ENCODE results near the gene NUDT14.

Gene NUDT14

GRCh38 chr14:105155681-105156413 is 25.3 kb downstream of the NUDT14 start:
- no peak for DNase-seq

DNA sequence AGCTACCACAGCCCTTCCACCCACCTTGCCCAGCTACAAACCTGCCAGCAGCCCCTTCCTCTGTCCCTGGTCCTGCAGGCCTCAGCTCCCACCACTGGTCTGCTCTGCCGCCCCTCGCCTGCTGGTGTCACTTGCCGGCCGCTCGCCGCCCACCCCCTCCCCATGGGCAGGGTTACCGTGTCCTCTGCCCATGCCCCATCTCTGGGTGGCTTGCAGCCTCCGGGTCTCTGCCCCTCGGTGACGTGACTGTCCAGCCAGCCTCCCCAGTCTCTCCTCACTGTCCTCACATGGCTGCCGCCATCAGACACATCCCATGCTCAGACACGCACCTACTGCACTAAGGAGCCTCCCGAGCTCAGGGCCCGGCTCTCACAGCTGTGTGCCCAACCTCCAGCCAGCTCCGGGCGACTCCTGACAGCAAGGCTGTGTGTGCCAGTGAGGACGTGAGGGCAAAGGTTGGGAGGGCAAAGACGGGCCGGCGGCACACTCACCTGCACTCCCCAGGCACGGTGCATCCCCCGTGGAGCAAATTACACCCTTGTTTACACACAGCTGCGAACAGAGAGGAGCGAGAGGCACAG is 26.0 kb downstream of the NUDT14 start:
- no peak for DNase-seq

GRCh38 chr14:105154476-105154871 is 26.6 kb downstream of the NUDT14 start:
- no peak for DNase-seq

DNA sequence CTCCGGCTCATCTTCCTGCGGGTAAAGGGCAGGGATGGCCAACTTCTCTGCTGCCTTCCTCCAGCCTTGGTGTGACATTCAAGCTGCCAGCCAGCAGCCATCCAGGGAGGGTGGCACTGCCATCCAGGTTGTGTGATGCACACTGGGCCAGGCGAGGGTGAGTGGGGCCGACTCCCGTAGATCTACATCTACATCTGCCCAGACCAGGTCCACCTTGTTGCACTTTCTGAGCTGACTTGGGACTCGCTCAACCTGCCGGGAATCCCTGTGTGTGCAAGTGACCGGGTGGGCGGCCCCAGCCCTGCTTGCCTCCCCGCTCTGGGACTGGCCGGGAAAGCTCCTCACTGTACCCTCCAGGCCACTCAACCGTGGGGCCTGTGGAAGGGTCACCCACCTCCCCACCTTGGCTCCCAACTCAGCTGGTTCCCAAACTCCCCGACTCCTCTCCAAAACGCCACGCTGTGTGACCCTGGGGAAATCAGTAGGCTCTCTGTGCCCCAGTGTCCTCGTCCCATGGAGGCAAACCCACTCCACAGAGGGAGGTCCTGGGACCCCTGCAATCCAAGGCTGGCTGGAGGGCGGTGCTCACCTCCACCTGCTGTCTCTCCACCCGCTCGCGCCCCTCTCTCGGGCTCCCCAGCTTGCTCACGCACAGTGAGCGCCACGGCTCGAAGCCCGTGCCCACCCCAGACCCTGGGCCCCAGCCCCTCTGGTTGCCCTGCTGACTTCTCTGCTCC is 27.2 kb downstream of the NUDT14 start:
- DNase-seq: no peak

GRCh38 chr14:105153331-105153731 is 27.8 kb downstream of the NUDT14 start:
- no peak for DNase-seq

GRCh38 chr14:105152794-105153241 is 28.3 kb downstream of the NUDT14 start:
- no peak for DNase-seq

DNA sequence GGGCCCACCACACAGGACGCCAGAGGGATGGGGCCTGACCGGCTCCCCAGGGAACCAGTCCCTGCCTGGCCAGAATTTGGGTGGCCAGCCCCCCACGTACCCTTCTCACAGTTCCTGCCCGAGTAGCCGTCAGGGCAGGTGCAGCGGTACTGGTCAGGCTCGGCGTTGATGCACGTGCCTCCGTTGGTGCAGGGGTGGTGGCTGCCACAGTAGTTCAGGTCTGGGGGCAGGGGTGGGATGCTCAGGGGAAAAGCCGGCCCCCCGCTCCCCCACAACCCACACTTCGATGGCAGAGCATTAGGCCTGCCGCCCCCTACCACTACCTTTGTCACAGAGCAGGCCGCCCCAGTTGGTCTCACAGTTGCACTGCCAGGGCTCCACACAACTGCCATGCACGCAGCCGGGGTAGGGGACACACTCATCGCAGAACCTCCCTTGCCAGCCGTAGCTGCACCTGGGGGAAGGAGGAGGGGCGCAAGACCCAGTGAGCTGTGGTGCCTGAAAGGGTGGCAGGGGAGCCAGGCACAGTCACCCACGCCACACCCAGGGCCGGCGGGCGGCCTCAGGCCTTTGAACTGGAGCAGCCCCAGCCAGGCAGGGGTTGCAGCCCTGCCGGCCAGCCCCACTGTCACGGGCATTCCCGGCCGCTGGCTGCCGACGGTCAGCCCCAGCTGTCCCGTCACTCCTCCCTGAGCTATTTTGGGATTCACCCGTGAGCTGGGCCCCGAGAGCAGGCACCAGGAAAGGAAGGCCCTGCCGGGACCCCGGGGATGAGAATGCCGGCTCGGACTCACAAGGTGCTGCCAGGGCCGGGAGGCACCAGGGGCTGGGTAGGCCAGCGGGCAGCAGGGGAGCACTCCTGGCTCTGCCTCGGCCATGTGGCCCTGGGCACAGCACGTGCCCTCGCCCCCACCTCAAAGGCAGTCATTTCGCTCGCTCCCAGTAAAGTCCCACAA is 29.0 kb downstream of the NUDT14 start:
- DNase-seq: no peak

GRCh38 chr14:105151084-105151837 is 29.9 kb downstream of the NUDT14 start:
- DNase-seq: no peak

DNA sequence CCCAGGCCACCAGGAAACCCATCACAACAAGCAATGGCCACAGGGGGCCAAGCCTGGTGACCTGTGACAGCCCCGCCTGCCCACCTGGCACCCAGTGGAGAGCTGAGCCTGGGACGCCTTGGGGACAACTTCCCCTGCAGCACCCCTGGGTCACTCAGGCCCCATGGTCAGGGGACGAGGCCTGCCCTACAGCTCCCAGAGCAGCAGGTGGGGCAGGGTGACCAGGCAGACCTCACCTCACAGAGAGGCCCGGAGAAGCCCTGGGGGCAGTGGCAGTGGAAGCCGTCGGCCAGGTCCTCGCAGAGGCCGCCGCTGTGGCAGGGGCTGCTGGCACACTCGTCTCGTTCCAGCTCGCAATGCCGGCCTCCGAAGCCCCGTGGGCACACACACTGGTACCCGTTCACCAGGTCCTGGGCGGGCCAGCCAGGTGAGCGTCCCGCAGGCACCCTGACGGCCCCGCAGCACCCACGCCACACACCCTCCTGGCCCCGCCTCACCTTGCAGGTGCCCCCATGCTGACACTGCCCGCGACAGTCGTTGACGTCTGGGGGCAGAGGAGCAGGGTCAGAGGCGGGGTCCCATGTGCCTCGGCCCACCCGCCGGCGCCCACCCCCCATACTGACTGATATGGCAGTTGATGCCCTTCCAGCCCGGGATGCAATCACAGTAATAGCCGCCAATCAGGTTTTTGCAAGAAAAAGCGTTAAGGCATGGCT is 30.6 kb downstream of the NUDT14 start:
- no peak for DNase-seq

DNA sequence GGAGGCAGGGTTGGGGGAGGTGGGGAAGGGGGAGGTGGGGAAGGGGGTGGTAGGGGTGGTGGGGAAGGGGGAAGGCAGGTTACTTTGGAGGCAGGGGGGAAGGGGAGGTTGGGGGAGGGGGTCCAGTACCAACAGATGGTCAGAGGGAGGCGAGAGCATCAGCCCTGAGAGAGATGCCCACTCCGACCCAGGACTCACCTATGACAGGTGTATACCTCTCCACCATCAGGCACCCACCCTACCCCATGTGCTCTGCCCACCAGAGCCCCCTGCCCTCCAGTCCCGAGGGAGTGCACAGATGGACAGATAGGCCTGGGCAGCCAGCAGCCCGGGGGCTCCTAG is 31.1 kb downstream of the NUDT14 start:
- no peak for DNase-seq

DNA sequence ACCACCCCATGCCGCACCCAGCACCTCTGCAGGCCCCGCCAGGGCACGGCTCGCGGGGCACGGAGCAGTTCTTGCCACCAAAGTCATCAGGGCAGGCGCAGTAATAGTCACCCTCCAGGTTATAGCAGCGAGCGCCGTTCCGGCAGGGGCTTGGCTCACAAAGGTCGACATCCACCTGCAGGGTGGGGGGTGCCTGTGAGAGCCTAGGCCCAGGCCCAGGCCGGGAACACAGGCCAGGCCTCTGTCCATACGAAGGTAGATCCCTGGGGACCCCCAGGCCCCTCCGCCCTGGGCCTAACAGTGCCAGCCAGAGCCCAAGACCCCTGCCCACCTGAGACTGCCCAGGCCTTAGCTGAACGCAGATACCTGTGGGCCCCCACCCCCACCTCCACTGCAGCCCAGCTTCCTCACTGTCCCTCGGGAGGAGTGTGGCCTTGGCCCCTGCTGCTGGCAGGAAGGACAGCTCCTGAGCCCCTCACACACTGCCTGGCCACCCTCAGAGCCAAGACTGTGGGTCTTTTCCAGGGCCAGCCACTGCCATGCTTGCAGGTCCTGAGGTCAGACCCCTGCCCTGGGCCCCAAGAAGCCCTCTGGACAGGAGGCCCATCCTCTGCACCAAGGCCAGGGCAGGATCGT is 31.8 kb downstream of the NUDT14 start:
- no peak for DNase-seq

- no peak for DNase-seq
Measured at GRCh38 chr14:105148604-105149145, 32.4 kb downstream of the NUDT14 start.

DNA sequence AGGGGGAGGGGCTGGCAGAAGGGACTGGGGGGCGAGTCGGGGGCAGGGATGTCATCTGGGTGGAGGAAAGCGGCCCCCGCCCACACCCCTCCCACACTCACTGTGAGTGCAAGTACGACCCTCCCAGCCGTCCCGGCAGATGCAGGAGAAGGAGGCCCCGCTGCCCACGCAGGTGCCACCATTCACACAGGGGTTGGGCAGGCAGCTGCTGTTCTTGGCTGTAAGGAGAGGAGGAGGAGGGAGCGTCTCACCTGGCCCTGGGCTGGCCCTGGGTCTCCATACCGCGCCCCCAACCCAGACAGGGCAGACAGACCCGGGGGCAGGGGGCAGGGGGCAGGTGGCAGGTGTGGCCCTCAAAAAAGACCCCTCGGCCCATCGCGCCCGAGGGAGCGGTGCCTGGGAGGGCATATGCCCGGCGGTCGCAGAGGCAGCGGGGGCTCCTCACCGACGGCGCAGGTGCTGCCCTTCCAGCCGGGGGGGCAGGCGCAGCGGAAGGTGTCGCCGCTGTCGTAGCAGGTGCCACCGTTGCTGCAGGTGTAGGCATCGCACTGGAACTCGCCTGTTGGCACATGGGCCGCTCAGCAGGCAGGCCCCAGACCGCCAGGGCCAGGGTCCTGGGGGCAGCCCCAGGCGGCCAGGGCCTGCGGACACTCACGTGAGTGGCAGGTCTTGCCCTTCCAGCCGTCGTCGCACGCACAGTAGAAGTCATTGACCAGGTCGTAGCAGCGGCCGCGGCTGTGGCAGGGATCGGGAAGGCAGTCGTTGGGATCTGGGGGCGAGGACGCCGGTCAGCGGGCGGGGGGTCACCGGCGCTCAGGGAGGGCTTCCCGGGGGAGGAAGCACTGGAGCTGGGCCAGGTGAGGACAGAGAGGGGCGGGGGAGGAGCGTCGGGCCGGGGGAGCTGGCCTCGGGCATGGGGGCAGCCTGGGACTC is 33.2 kb downstream of the NUDT14 start:
- DNase-seq: no peak

DNA sequence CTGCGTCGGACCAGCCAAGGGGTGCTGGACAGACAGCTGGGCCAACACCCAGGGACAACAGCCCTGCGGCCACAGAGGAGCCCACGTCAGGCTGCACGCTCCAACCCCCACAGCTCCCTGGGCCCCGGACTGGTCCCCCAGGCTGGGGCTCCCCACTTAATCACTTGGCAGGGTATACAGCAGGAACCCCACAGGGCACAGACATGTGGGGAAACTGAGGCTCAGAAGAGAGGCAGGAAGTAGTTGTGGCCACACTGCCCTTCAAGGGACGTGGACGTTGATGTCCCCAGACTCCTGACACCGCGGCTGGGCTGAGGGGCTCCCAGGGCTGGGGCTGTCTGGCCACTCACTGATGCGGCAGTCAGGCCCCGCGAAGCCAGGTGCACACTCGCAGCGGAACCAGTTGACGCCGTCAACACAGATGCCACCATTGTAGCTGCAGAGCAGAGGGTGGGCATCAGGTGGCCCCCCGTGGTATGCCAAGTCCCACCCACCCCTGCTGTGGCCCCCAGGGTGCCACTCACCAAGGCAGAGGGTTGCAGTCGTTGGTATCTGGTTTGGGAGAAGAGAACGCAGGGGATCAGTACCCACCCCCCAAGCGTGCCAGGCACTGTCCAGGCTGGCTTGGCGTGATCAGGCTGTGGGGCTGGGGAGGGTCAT is 34.0 kb downstream of the NUDT14 start:
- DNase-seq: no peak

- no peak for DNase-seq
Measured at GRCh38 chr14:105146181-105146975, 34.7 kb downstream of the NUDT14 start.

DNA sequence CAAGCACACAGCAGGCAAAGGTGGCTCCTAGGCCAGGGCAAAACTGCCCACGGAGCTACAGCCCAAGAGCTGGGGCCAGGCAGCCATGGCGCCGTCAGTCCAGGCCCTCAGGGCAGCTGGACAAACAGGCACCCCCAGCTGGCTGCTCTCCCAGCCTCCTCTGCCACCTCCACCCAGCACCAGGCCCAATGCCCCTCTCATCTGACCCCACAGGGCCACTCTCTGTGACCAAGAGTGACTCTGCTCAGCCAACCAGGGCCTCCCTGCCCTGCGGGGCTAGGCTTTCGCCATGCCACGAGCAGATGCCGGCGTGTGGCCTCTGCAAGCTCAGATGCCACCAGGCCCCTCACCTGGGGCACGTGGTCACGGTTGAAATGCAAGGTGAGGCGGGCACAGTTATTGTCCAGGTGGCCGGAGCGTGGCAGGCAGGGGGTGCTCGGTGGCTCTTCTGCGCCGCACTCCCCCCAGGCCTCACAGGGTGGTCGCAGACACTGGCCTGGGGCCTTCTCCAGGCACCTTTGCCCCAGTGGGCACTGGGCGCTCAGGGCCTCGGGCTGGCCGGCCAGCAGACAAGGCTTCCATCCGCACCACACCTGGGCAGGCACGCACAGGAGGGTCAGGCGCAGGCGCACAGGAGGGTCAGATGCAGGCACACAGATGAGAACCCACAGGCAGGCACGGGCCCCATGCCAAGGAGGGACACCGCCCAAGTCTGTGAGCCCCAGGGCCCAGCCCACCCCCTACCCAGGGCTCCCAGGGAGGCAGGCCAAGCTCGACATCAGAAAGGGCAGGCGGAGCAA is 35.5 kb downstream of the NUDT14 start:
- DNase-seq: no peak

GRCh38 chr14:105144666-105145380 is 36.3 kb downstream of the NUDT14 start:
- no peak for DNase-seq

Data from NCI-H82 (cell line).